NCI-H446 (cell line): ENCODE data around the gene TRIP11.

Experiments used
- DNase-seq, 2 experiments: peaks; one replicate each; lab custom pipeline; 2025; lab: John Stamatoyannopoulos, UW

Gene TRIP11

GRCh38 chr14:91953170-91953985, 86.5 kb downstream of the TRIP11 start:
- DNase-seq: no peak

DNA sequence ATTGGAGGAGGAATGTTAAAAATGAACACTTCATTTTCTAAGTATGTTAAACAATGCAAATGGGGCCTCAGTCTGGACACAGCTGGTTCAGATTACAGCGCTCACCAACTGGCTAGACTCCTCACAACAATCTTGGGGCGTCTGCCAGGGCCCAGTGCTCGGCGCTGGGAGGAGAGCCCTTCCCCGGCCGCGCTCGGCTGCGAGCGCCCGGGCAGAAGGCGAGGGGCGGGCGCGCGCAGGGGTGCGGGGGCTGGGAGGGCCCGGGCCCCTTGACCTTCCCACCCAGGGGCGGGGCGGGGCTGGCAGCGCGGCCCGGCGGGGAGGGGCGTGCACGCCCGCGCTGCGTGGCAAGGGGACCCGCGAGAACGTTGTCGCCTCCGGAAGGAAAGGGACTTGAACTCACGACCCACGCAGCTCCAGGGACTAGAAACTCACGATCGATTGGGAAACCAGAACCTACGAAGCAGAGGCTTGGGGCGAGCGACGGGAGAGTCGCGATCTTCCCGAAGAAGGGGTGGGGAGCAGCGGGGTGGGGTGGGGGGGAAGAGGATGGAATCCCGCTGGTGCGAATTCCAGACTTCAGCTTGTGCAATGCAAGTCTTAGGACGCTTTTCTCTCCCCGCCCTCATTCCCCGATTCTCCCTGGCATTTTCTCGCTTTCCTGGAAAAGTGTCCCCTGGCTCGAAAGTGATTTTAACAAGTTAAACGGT, 92.2 kb downstream of the TRIP11 start, which contains the start of gene FBLN5:
Gene FBLN5 (minus strand): TSS at position 220 of the 710 bp plus-strand sequence. CDS start 465 bp downstream, outside the sequence.
- DNase-seq: peak in 1 of 2 experiments; percentile 16

GRCh38 chr14:91946622-91947474, 93.0 kb downstream of the TRIP11 start:
- no peak for DNase-seq

DNA sequence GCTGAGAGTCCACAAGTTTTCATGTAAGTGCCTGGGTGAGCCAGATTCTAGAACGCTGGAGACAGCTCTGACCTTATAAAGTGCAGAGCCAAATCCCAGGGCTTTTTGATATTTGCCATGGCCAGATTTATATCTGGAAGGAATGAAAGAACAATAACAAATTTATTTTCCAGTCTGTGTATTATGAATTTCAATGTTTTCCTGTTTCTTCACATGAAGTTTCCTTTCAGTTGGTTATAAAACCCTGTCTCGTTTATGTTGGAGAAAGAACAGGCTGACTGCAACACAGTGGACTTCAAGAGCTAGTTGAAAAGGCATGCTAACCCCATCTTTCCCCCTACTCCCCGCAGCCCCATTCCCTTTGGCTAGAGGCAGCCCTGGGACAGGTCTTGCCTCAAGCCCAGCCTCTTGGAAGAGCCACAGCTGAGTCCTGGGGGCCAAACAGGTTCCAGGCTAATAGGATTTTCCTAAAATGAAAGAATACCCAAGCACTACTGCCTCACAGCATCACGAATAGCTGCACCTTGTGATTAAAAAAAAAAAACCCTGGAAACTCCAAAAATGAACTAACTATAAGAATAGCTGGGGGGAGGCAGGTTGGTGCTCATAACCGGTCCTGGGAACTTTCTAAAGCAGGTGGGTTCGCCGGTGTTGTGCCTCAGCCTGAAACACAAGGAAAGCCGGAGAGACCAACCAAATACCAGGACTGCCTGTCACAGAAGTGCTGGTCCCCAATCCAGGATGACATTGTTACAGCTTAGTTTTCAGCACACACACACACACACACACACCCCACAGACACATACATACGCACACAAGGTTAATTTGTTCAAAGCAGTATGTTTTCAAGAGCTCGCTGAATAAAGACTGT, 93.9 kb downstream of the TRIP11 start:
- no peak for DNase-seq

GRCh38 chr14:91942946-91943345, 96.9 kb downstream of the TRIP11 start:
- no peak for DNase-seq

DNA sequence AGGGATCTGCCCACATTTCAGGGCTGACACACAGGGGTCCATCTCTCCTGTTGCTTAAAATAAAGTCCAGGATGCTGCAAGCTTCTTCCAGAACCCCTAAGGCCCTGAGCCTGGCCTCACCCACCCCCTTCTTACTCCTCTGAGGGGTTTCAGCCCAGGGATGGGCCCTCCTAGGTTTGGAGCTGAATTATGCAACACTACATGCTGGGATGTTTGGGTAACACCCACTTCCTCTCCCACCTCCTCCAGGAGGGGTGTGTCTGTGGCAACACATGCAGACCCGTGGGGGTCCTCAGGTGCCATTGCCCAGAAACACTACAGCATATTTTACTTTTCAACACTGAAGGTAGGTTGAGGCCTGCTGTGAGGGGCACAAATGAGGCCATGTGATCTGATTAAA, 97.7 kb downstream of the TRIP11 start:
- no peak for DNase-seq

DNA sequence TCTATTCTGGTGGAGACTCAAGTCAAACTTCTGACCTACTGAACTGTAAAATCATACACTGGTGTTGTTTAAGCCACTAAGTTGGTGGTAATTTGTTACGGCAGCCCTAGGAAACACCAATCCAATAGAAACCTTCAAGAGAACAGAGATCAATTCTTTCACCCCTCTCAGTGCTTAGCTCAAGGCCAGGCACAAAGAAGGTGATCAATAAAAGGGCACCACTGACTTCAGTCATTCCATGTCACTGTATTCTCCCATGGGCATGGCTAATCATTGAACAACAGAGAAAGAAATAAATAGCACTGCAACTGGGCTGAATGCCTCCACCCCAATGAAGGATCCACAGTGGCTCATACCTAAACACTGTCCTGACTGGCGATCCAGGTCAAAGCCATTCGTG, 99.7 kb downstream of the TRIP11 start:
- DNase-seq: no peak

GRCh38 chr14:91935586-91935985, 104.3 kb downstream of the TRIP11 start:
- DNase-seq: no peak

- no peak for DNase-seq
These were observed 105.1 kb downstream of the TRIP11 start for GRCh38 chr14:91934554-91935285.

DNA sequence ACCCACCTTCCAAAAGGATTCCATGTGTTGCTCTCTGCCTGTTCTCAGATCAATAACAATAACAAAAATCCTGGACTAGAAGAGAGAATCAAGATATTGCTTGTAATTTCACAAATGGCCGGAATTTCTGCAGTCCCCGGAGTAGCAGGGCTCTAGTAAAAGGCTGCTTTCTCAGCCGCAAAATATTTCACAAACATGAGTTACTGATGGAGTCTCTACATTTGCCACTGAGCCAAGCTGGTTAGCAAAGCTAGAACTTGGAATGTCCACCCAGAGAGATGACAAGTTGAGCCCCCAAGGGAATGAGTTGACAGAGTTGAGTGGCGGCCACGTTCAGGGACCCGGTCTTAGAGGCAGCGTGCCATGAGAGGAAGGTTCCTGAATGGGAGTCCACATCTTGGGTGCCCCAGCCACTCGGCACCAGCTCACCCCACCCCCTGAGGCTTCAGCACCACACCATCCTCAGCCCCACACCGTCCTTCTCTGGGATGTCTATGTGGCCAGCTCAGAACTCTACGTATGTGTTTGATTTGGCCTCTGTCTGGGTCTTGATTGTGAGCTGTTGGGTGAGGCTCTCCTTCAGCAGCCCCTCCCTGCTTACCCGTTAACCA, 108.3 kb downstream of the TRIP11 start:
- no peak for DNase-seq

- no peak for DNase-seq
These were observed 110.2 kb downstream of the TRIP11 start for GRCh38 chr14:91929700-91930099.

DNA sequence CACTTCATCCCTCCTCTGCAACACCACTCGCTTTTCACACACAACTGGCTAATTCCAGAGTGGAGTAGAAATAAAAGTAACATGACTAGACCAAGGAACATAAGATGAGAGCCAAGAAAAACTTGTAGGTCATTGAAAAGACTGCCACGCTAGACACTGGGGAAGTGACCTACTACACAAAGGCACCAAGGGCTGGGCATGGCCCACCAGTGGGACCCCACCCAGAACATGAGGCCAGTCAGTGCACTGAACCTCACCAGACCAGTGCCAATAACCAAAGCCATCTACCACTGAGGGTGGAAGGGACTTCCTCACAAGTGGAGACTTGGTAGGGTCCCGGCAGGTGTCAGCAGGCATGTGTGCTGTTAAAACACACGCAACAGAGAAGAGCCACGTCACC, 112.1 kb downstream of the TRIP11 start:
- no peak for DNase-seq

DNA sequence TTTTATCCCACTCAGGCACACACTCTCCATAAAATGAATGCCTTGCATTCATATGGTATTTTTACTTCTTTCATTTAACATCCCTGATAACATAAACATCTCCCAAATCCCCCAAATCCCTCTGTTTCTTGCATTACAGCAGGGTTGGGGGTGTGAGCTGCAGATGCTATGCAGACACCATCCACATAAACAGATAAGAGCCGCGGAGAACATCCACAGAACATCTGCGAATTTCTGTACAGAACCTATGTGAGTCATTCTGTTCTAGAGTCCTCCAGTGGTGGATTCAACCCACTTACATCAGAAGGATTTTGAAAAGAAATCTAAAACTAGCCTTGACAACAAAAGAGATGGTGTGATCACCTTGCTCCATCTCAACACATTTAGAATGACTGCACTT, 112.7 kb downstream of the TRIP11 start:
- DNase-seq: no peak

DNA sequence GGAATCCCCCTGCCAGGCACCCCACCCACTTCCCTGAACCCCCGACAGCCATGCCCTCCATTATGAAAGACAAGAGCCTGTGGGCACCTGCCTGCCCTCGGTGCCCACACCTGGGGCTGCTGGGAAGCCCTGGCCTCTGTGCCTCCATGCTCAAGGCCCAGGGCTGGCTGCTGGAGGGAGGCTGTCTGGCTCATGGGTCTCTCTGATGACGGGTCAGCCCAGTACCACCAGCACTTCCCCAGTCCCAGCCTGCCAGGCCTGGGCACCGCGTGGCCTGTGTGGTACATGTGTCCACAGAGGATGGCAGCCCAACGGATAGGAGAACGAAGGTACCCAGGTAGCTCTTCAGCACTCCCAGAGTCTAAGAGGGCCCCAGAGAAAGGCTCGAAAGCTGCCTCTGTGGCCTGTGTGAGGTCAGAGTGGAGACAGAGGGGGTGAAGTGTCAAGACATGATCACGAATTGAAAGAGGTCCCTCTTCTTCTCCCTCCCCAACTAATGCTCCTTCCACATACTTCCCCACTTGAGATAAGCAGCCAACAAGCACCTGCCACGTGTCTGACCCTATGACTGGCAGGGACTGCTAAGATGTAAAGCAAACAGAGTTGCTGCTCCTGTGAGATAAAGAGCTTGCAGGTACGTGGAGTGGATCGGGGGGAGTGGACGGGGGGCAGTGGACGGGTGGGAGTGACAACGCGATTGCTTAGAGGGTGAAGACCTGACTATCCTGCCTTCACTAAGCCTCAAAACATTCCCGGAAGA, 113.5 kb downstream of the TRIP11 start:
- DNase-seq: no peak

- no peak for DNase-seq
These were observed 114.1 kb downstream of the TRIP11 start for GRCh38 chr14:91925727-91926121.

DNA sequence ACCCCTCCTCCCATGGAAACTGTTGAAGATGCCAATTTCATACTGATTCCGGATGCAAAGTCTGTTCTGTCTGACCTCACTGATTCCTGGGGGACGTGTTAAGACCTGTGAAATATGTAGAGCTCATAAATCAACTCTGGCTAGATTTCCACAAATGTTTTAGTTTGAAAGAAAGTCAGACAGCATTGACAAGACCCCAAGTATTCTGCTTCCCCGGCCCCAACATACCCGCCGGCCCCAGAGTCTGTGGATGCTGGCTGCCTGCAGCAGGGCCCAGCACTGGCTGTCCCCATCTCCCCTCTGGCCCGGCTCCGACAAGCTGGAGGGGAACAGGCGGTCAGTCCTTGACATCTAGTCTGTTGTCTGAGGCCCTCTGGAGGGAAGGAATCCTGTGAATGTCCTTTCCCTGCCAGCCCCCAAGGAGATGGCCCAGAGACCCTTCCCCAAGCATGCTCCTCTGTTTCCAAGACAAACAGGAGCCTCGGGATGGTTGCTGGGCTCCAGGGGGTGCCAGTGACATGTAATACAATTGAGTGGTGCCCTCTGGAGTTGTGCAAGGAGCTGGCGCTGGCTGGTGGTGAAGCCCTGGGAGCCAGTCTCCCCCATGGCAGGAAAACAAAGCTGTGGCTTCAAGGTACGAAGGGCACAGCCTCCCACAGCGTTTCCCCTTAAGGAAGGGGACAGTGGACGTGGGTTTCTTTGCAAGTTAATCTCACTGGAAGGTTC, 114.7 kb downstream of the TRIP11 start:
- DNase-seq: no peak

DNA sequence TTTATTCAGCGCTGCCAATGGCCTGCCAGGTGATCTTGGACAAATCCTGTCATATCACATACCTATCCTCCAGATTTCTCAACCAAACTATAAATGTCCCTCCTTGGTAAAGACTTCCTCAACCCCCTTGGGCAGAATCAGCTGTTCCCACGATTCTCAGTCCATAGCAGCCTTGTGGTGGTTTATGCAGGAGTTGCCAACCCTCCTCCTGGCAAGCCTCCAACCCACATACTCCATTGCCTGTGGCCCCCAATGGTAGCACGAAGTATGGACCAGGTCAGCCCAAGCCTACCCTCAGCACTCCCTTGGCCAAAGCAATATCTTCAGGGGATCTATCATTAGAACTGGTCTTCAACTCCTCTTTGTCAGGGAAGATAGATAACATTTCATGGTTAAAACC, 119.3 kb downstream of the TRIP11 start:
- DNase-seq: no peak

DNA sequence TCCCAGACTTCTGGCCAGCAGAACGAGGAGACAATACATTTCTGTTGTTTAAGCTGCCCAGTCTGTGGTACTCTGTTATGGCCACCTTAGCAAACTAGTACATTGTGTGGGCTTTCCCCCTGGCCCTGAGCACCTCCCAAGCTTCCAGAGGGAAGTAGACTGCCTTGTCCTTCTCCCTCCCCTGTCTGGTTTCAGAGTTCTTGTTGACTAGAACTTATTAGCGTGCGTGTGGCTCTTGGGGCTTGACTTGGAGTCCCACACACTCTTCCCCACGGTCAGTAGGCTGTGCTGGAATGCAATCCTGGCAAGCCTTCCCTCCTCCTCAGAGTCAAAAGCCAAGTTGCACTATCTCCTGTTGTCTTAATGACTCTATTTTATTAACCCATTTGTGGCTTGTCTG, 120.0 kb downstream of the TRIP11 start:
- no peak for DNase-seq
